K562 (cell line): ENCODE data around the gene INPP5D. TPM values are rescaled to one million over a fixed set of nuclear protein-coding genes. Genes with fewer than 3 reads are reported as not detected.

Experiments used
- BDP1 ChIP-seq: IDR thresholded peaks from 3 replicates; pipeline ENCODE4 v1.6.1; 2011; ENCODE audit not compliant: insufficient read length, insufficient read depth
- CREM ChIP-seq: IDR thresholded peaks from 2 replicates; pipeline ENCODE4 v1.6.1; 2014; ENCODE audit warnings: antibody characterized with exemption, low read depth
- E2F8 ChIP-seq: fragments of 450-650 bp; IDR thresholded peaks from 2 replicates; pipeline ENCODE4 v1.7.1; 2018; ENCODE audit warnings: mild to moderate bottlenecking, low read depth; ENCODE audit not compliant: partially characterized antibody
- ETS1 ChIP-seq: conservative IDR thresholded peaks from 2 replicates; pipeline ENCODE4 v1.6.1; 2011; ENCODE audit warnings: low read depth, mild to moderate bottlenecking, low read length; ENCODE audit not compliant: control insufficient read depth
- ETV5 ChIP-seq: sonication (generic); formaldehyde crosslinking; IDR thresholded peaks from 2 replicates; pipeline ENCODE4 v1.4.0; 2020; ENCODE audit warnings: low read depth, mild to moderate bottlenecking, missing genetic modification reagents
- GABPB1 ChIP-seq: sonication (generic); formaldehyde crosslinking; IDR thresholded peaks from 2 replicates; pipeline ENCODE4 v1.8.0; 2022; ENCODE audit warnings: mild to moderate bottlenecking, missing genetic modification reagents
- MGA ChIP-seq: fragments of 450-650 bp; IDR thresholded peaks from 2 replicates; pipeline ENCODE4 v1.6.1; 2016; ENCODE audit warnings: mild to moderate bottlenecking, moderate library complexity
- POLR2AphosphoS2 ChIP-seq: IDR thresholded peaks from 2 replicates; pipeline ENCODE4 v1.6.1; 2012; ENCODE audit warnings: low read length, improper control_type of control experiment
- SMC3 ChIP-seq: conservative IDR thresholded peaks from 2 replicates; pipeline ENCODE4 v1.6.1; 2011; ENCODE audit warnings: low read depth, low read length, improper control_type of control experiment; ENCODE audit not compliant: insufficient read depth
- TEAD4 ChIP-seq, 2 experiments: sonication (generic) in 1 of 2; formaldehyde crosslinking in 1 of 2; IDR thresholded peaks; 2 replicates each; pipeline versions ENCODE4 v1.6.1 to v1.8.0; 2012 to 2022; ENCODE audit warnings: borderline replicate concordance in 1 of 2, inconsistent platforms in 1 of 2, low read length in 1 of 2, mild to moderate bottlenecking in 1 of 2, missing genetic modification reagents in 1 of 2
- polyA plus RNA-seq, 8 experiments: library from polyadenylated mRNA; depleted of rRNA in 4 of 8; stranded (reverse) in 5 of 8; unstranded in 3 of 8; fragments of >200 nt; fragmentation: Nextera tagmentation in 2 of 8; fragmentation: Illumina TruSeq in 1 of 8; extraction: Ambion mirVana in 2 of 8; extraction: Trizol in 1 of 8; gene quantifications; 2 replicates each; pipeline versions ENCODE4 v1.2.1 to v1.2.3, GENCODE V29; 2011 to 2014; ENCODE audit warnings: inconsistent platforms in 1 of 8, missing spikeins in 1 of 8
- total RNA-seq, 7 experiments: library from RNA; depleted of rRNA in 6 of 7; stranded (reverse); fragments of >200 nt in 6 of 7; fragmentation: Illumina TruSeq in 2 of 7; extraction: Trizol in 2 of 7; gene quantifications; 2 replicates each; pipeline versions ENCODE4 v1.2.1 to v1.2.3, GENCODE V29; 2011 to 2021; ENCODE audit warnings: low replicate concordance in 1 of 7

INPP5D gene
- total and polyA plus RNA-seq, 9 of the 15 experiments (the other 6 are each of a cell fraction or from before 2014, with no cell fraction given): 0.55 to 6.2 (median 2.2) TPM

- no peak for TF ChIP-seq MGA
- TF ChIP-seq E2F8: no peak
- TF ChIP-seq SMC3: no peak
- peak; percentile 56; the same call in 1 of the 2 replicates for TF ChIP-seq ETS1
- TF ChIP-seq POLR2AphosphoS2: no peak
- TF ChIP-seq CREM: peak; percentile 46; the same call in 1 of the 2 replicates
- no peak for TF ChIP-seq GABPB1
- TF ChIP-seq ETV5 (CRISPR knock-in tag): peak; percentile 88
- TF ChIP-seq TEAD4 (IDR thresholded peaks at IDR 0.05; ENCODE audit: low read length): peak; percentile 28; the same call in 1 of the 2 replicates
- TF ChIP-seq TEAD4 (CRISPR knock-in tag; IDR thresholded peaks at IDR 0.05; ENCODE audit: borderline replicate concordance): no peak
- no peak for TF ChIP-seq BDP1
These were observed 105.9 kb downstream of the INPP5D start (continued) for GRCh38 chr2:233165895-233166661.
